HEK293 (cell line): ENCODE data around the gene BBC3.

Experiments used
- BCL11B ChIP-seq: fragments of 450-650 bp; formaldehyde crosslinking; IDR thresholded peaks from 2 replicates; pipeline ENCODE4 v1.5.1; 2016; ENCODE audit warnings: low read depth, missing biosample characterization, missing genetic modification characterization
- FEZF1 ChIP-seq: fragments of 450-650 bp; formaldehyde crosslinking; IDR thresholded peaks from 2 replicates; pipeline ENCODE4 v1.5.1; 2016; ENCODE audit warnings: missing biosample characterization, missing genetic modification characterization
- INSM2 ChIP-seq: fragments of 450-650 bp; formaldehyde crosslinking; IDR thresholded peaks from 2 replicates; pipeline ENCODE4 v1.5.1; 2016; ENCODE audit warnings: missing biosample characterization, missing genetic modification characterization
- KLF17 ChIP-seq: fragments of 450-650 bp; formaldehyde crosslinking; IDR thresholded peaks from 2 replicates; pipeline ENCODE4 v1.5.1; 2016; ENCODE audit warnings: missing biosample characterization, missing genetic modification characterization
- KLF8 ChIP-seq: fragments of 450-650 bp; formaldehyde crosslinking; IDR thresholded peaks from 2 replicates; pipeline ENCODE4 v1.5.1; 2016; ENCODE audit warnings: missing biosample characterization, missing genetic modification characterization
- OVOL3 ChIP-seq: fragments of 450-650 bp; formaldehyde crosslinking; IDR thresholded peaks from 2 replicates; pipeline ENCODE4 v1.5.1; 2016; ENCODE audit warnings: missing biosample characterization, missing genetic modification characterization
- PRDM2 ChIP-seq: fragments of 450-650 bp; formaldehyde crosslinking; IDR thresholded peaks from 2 replicates; pipeline ENCODE4 v1.5.1; 2016; ENCODE audit warnings: missing biosample characterization, missing genetic modification characterization, borderline replicate concordance
- SP3 ChIP-seq: fragments of 450-650 bp; formaldehyde crosslinking; IDR thresholded peaks from 2 replicates; pipeline ENCODE4 v1.5.1; 2016; ENCODE audit warnings: missing biosample characterization, missing genetic modification characterization
- SP7 ChIP-seq: fragments of 450-650 bp; formaldehyde crosslinking; IDR thresholded peaks from 2 replicates; pipeline ENCODE4 v1.5.1; 2016; ENCODE audit warnings: missing biosample characterization, missing genetic modification characterization
- ZBTB17 ChIP-seq: fragments of 450-650 bp; formaldehyde crosslinking; IDR thresholded peaks from 2 replicates; pipeline ENCODE4 v1.5.1; 2016; ENCODE audit warnings: missing biosample characterization, missing genetic modification characterization
- ZBTB26 ChIP-seq: fragments of 450-650 bp; formaldehyde crosslinking; optimal IDR thresholded peaks from 2 replicates; pipeline ENCODE3; 2016; ENCODE audit warnings: missing biosample characterization, mild to moderate bottlenecking, missing genetic modification characterization
- ZNF146 ChIP-seq: fragments of 450-650 bp; formaldehyde crosslinking; IDR thresholded peaks from 2 replicates; pipeline ENCODE4 v1.5.1; 2016; ENCODE audit warnings: missing biosample characterization, missing genetic modification characterization
- ZNF16 ChIP-seq: fragments of 450-650 bp; formaldehyde crosslinking; IDR thresholded peaks from 2 replicates; pipeline ENCODE4 v1.5.1; 2016; ENCODE audit warnings: low read depth, missing biosample characterization, missing genetic modification characterization
- ZNF19 ChIP-seq: fragments of 450-650 bp; formaldehyde crosslinking; IDR thresholded peaks from 2 replicates; pipeline ENCODE4; 2016; ENCODE audit warnings: missing biosample characterization, missing genetic modification characterization, low read depth
- ZNF530 ChIP-seq: fragments of 450-650 bp; formaldehyde crosslinking; IDR thresholded peaks from 2 replicates; pipeline ENCODE4 v1.5.1; 2016; ENCODE audit warnings: low read depth, missing biosample characterization, missing genetic modification characterization
- ZNF544 ChIP-seq: fragments of 450-650 bp; formaldehyde crosslinking; IDR thresholded peaks from 2 replicates; pipeline ENCODE4 v1.5.0; 2017; ENCODE audit warnings: missing biosample characterization, missing genetic modification characterization
- ZNF555 ChIP-seq: fragments of 450-650 bp; formaldehyde crosslinking; conservative IDR thresholded peaks from 2 replicates; pipeline ENCODE4 v1.5.1; 2017; ENCODE audit warnings: missing biosample characterization, mild to moderate bottlenecking, missing genetic modification characterization, inconsistent platforms
- ZNF560 ChIP-seq: fragments of 450-650 bp; formaldehyde crosslinking; IDR thresholded peaks from 2 replicates; pipeline ENCODE4 v1.5.1; 2017; ENCODE audit warnings: missing biosample characterization, missing genetic modification characterization, borderline replicate concordance
- ZNF561 ChIP-seq: fragments of 450-650 bp; IDR thresholded peaks from 2 replicates; pipeline ENCODE4 v1.5.1; 2018; ENCODE audit warnings: missing biosample characterization, missing genetic modification characterization, borderline replicate concordance
- ZNF626 ChIP-seq: fragments of 450-650 bp; sonication (Bioruptor Pico); formaldehyde crosslinking; IDR thresholded peaks from 2 replicates; pipeline ENCODE4 v1.5.1; 2018; ENCODE audit warnings: missing biosample characterization, missing genetic modification characterization, inconsistent platforms
- ZNF658 ChIP-seq: fragments of 450-650 bp; formaldehyde crosslinking; IDR thresholded peaks from 2 replicates; pipeline ENCODE4; 2016; ENCODE audit warnings: missing biosample characterization, missing genetic modification characterization
- ZNF677 ChIP-seq: fragments of 450-650 bp; IDR thresholded peaks from 2 replicates; pipeline ENCODE4 v1.5.0; 2018; ENCODE audit warnings: missing biosample characterization, mild to moderate bottlenecking, missing genetic modification characterization, moderate library complexity
- ZSCAN16 ChIP-seq: fragments of 450-650 bp; formaldehyde crosslinking; IDR thresholded peaks from 2 replicates; pipeline ENCODE4 v1.5.1; 2016; ENCODE audit warnings: missing biosample characterization, missing genetic modification characterization
- ZSCAN18 ChIP-seq: fragments of 450-650 bp; formaldehyde crosslinking; IDR thresholded peaks from 2 replicates; pipeline ENCODE4 v1.5.1; 2016; ENCODE audit warnings: missing biosample characterization, missing genetic modification characterization
- ZSCAN30 ChIP-seq: fragments of 450-650 bp; IDR thresholded peaks from 2 replicates; pipeline ENCODE4 v1.5.1; 2018; ENCODE audit warnings: missing biosample characterization, mild to moderate bottlenecking, missing genetic modification characterization, moderate library complexity
- ZSCAN5A ChIP-seq: fragments of 450-650 bp; formaldehyde crosslinking; IDR thresholded peaks from 2 replicates; pipeline ENCODE4 v1.5.1; 2016; ENCODE audit warnings: missing biosample characterization, missing genetic modification characterization

BBC3 gene

GRCh38 chr19:47227352-47228167 is 3.4 kb downstream of the BBC3 start (continued):
- TF ChIP-seq PRDM2 (tag by site-specific recombination): no peak
- no peak for TF ChIP-seq ZSCAN18 (tag by site-specific recombination)
- peak; percentile 86 for TF ChIP-seq SP3 (tag by site-specific recombination)
- no peak for TF ChIP-seq ZNF560 (tag by site-specific recombination)
- no peak for TF ChIP-seq ZNF146
- TF ChIP-seq ZBTB17 (tag by site-specific recombination): peak; percentile 69
- TF ChIP-seq INSM2 (tag by site-specific recombination): 0 out of 2 replicates have a peak, but pooled peaks have one; percentile 32
- no peak for TF ChIP-seq ZNF626 (tag by site-specific recombination)
- 0 out of 2 replicates have a peak, but pooled peaks have one; percentile 35 for TF ChIP-seq ZNF677
- peak; percentile 53; the same call in 1 of the 2 replicates for TF ChIP-seq ZSCAN30 (tag by site-specific recombination)
- TF ChIP-seq ZNF555 (tag by site-specific recombination): no peak
- peak; percentile 63; the same call in 1 of the 2 replicates for TF ChIP-seq KLF17
- TF ChIP-seq FEZF1 (tag by site-specific recombination): peak; percentile 38
- no peak for TF ChIP-seq ZSCAN16 (tag by site-specific recombination)
- TF ChIP-seq ZSCAN5A (tag by site-specific recombination): peak; percentile 30; the same call in 1 of the 2 replicates
- no peak for TF ChIP-seq ZNF561 (tag by site-specific recombination)
- TF ChIP-seq ZNF530 (tag by site-specific recombination): no peak
- TF ChIP-seq ZNF19 (tag by site-specific recombination): no peak
- TF ChIP-seq ZNF544 (tag by site-specific recombination): no peak
- TF ChIP-seq ZBTB26 (tag by site-specific recombination): peak; percentile 54
- peak; percentile 80 for TF ChIP-seq BCL11B
- TF ChIP-seq KLF8 (tag by site-specific recombination): peak; percentile 86
- no peak for TF ChIP-seq ZNF658 (tag by site-specific recombination)
- TF ChIP-seq OVOL3 (tag by site-specific recombination): no peak
- no peak for TF ChIP-seq ZNF16 (tag by site-specific recombination)
- peak; percentile 74 for TF ChIP-seq SP7
